OCI-LY7 (cell line): ENCODE measurements around the gene RELCH. TPM values are rescaled to one million over a fixed set of nuclear protein-coding genes. Genes with fewer than 3 reads are reported as not detected.

ENCODE experiments used
- BruUV-seq: library from RNA; stranded (reverse); fragments of 400-500 nt; replicated peaks from 2 replicates; lab custom pipeline; 2021; lab: Mats Ljungman, UMichigan
- CTCF ChIA-PET: fragments of 300-600 bp; sonication (Branson Sonifier 250); formaldehyde crosslinking; loops from one replicate; lab custom pipeline; 2022; ENCODE audit warnings: antibody characterized with exemption; ENCODE audit not compliant: unreplicated experiment; lab: Charles Lee
- POLR2A ChIA-PET: fragments of 300-600 bp; sonication (Branson Sonifier 250); formaldehyde crosslinking; loops from one replicate; lab custom pipeline; 2022; ENCODE audit warnings: antibody characterized with exemption; lab: Charles Lee
- DNase-seq: peaks from one replicate; pipeline ENCODE4 v3.0.0-alpha.2; 2015; ENCODE audit warnings: low spot score
- H2AFZ ChIP-seq: fragments of 200-600 bp; sonication (generic), shearing (Covaris generic); 2 replicates; pipeline ENCODE4 v1.6.1; 2014; ENCODE audit warnings: mild to moderate bottlenecking, antibody characterized with exemption, low read length, moderate library complexity
- H3K27ac ChIP-seq: fragments of 200-600 bp; sonication (generic); 2 replicates; pipeline ENCODE4 v1.5.1; 2014; ENCODE audit warnings: mixed run types, low read depth, mild to moderate bottlenecking, moderate library complexity, low read length, inconsistent platforms; ENCODE audit not compliant: poor library complexity, severe bottlenecking
- H3K36me3 ChIP-seq: fragments of 200-600 bp; sonication (generic); 2 replicates; pipeline ENCODE4 v1.6.1; 2014; ENCODE audit warnings: mild to moderate bottlenecking, antibody characterized with exemption, low read length, moderate library complexity, mixed read lengths; ENCODE audit not compliant: insufficient read depth
- H3K4me1 ChIP-seq: fragments of 200-600 bp; sonication (generic); 2 replicates; pipeline ENCODE4 v1.5.1; 2014; ENCODE audit warnings: mild to moderate bottlenecking, low read length; ENCODE audit not compliant: insufficient read depth, poor library complexity, severe bottlenecking
- H3K4me2 ChIP-seq: fragments of 200-600 bp; sonication (generic); 2 replicates; pipeline ENCODE4 v1.6.1; 2014; ENCODE audit warnings: mild to moderate bottlenecking, low read length
- H3K4me3 ChIP-seq: fragments of 200-600 bp; sonication (generic); 2 replicates; pipeline ENCODE4 v1.5.1; 2014; ENCODE audit warnings: mild to moderate bottlenecking, low read depth, low read length; ENCODE audit not compliant: poor library complexity, severe bottlenecking
- H3K79me2 ChIP-seq: fragments of 200-600 bp; sonication (generic); 2 replicates; pipeline ENCODE4 v1.6.1; 2016; ENCODE audit warnings: low read depth, mild to moderate bottlenecking, low read length, moderate library complexity, mixed read lengths; ENCODE audit not compliant: insufficient read depth
- H3K9me2 ChIP-seq: fragments of 200-600 bp; sonication (generic); 2 replicates; pipeline ENCODE4 v1.6.1; 2016; ENCODE audit warnings: mild to moderate bottlenecking, low read length, mixed read lengths; ENCODE audit not compliant: insufficient read depth
- H3K9me3 ChIP-seq: fragments of 200-600 bp; sonication (generic); 2 replicates; pipeline ENCODE4 v1.6.1; 2014; ENCODE audit warnings: mild to moderate bottlenecking, mixed run types, low read length, mixed read lengths
- H4K20me1 ChIP-seq: fragments of 200-600 bp; sonication (generic); 2 replicates; pipeline ENCODE4 v1.6.1; 2014; ENCODE audit warnings: mild to moderate bottlenecking, antibody characterized with exemption, low read length, moderate library complexity, mixed read lengths; ENCODE audit not compliant: insufficient read depth
- EZH2phosphoT487 ChIP-seq: fragments of 200-600 bp; sonication (generic); IDR thresholded peaks from 2 replicates; pipeline ENCODE4 v1.6.1; 2018; ENCODE audit warnings: low read depth, borderline replicate concordance, mild to moderate bottlenecking, mixed run types, antibody characterized with exemption, low read length, moderate library complexity, mixed read lengths
- intact Hi-C: fragments of 100-400 bp; cut with micrococcal nuclease; formaldehyde crosslinking; loops from one replicate; pipeline ENCODE4 v1.10.0; 2022; ENCODE audit not compliant: unreplicated experiment
- total RNA-seq, 2 experiments: library from RNA; depleted of rRNA in 1 of 2; stranded (reverse); fragments of >200 nt in 1 of 2; shearing (Covaris generic) in 1 of 2; gene quantifications; 2 replicates each; pipeline ENCODE4 v1.2.3, GENCODE V29; 2014 to 2022
- TF ChIP-seq, protein P1 (sequence below): fragments of 200-600 bp; sonication (generic); conservative IDR thresholded peaks from 2 replicates; pipeline ENCODE4 v1.5.1; 2014; ENCODE audit warnings: mild to moderate bottlenecking, antibody characterized with exemption, low read length, moderate library complexity, mixed read lengths

Gene RELCH
- total RNA-seq, 2 experiments from 2014 or later: 21.2 to 23.1 TPM

DNA sequence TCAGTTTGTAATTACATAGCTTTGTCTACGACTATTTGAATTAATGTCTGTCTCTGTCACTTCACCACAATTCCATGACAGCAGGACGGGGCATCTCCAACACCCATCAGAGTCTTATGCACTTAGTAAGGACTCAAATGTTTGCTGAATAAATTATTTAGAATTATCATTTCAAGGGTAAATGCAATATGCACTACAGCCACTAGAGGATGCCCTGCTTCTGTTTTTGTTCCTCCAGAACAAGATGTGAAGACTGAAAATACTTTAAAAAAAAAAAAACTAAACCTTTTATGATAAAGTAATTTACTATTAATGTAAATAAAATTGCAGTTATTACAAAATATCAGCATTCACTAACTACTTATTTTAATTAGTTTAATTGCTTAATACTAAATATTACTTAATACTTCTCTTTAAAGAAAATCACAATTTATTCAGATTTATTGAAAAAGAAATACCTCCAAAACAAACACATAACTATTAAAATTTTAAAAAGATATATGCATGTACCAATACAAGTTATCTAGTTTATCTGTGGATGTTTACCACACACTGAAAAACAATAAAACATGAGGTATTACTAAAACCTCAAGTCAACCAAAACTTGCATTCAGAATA is 3.4 kb upstream of the RELCH start:
- Histone ChIP-seq H4K20me1 (peaks cover 5% of the 10 kb centered on the region; the same call in 1 of the 2 replicates), H2AFZ (no peak overlapping the region), H3K4me3 (no peak overlapping the region), H3K4me2 (peak overlapping the region; percentile 71), H3K4me1 (peaks cover 61% of the 10 kb centered on the region), H3K79me2 (peaks cover 59% of the 10 kb centered on the region), H3K36me3 (no peaks in the 10 kb centered on the region), H3K9me2 (no peaks in the 10 kb centered on the region), H3K9me3 (no peaks in the 10 kb centered on the region), H3K27ac (no peak overlapping the region)
- ChIA-PET CTCF (no interaction called here), POLR2A (no interaction called here)
- no TSS peak for BruUV-seq
- DNase-seq: peak; percentile 51
- TF ChIP-seq, protein P1, sequence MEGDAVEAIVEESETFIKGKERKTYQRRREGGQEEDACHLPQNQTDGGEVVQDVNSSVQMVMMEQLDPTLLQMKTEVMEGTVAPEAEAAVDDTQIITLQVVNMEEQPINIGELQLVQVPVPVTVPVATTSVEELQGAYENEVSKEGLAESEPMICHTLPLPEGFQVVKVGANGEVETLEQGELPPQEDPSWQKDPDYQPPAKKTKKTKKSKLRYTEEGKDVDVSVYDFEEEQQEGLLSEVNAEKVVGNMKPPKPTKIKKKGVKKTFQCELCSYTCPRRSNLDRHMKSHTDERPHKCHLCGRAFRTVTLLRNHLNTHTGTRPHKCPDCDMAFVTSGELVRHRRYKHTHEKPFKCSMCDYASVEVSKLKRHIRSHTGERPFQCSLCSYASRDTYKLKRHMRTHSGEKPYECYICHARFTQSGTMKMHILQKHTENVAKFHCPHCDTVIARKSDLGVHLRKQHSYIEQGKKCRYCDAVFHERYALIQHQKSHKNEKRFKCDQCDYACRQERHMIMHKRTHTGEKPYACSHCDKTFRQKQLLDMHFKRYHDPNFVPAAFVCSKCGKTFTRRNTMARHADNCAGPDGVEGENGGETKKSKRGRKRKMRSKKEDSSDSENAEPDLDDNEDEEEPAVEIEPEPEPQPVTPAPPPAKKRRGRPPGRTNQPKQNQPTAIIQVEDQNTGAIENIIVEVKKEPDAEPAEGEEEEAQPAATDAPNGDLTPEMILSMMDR: peak; percentile 81
- no peak for TF ChIP-seq EZH2phosphoT487
- intact Hi-C loops: loop anchor here (1.0 kb wide), 1 partner anchor 66 kb away; no protein-coding TSS in a partner anchor

DNA sequence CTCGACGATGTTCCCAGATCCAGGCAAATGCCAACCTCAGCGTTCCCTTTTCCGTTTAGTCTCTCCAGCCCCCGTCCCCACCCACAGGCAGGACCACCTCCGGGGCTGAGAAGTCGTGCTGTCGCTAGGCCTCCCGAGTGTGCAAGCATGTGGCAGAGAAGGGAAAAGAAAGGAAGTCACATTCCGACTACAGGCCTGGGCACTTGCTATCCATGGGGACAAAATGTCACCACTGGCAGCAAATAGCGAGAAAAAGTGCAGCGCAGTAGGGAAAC is 619 bp upstream of the RELCH start:
- peak overlapping the region; percentile 23 for H3K27ac ChIP-seq
- peaks cover 34% of the 10 kb centered on the region for H3K4me1 ChIP-seq
- CTCF ChIA-PET: no interaction called here
- POLR2A ChIA-PET: interaction anchor here (0.9 to 1.5 kb wide), 3 partner anchors 12 to 63 kb away, joined by 3 to 5 read pairs (median 3); no protein-coding TSS in a partner anchor
- H3K79me2 ChIP-seq: peaks cover 67% of the 10 kb centered on the region
- no peak for TF ChIP-seq EZH2phosphoT487
- TF ChIP-seq, protein P1: no peak
- H2AFZ ChIP-seq: peak overlapping the region; percentile 65
- peak overlapping the region; percentile 71 for H3K4me2 ChIP-seq
- peak overlapping the region; percentile 99 for H3K4me3 ChIP-seq
- TSS peak; percentile 83 for BruUV-seq
- peaks cover 4% of the 10 kb centered on the region for H3K36me3 ChIP-seq
- H3K9me2 ChIP-seq: no peaks in the 10 kb centered on the region
- DNase-seq: no peak
- intact Hi-C loops: loop anchor here (5.0 kb wide), 1 partner anchor 336 kb away; the partner anchor contains the start of gene ZCCHC2
- no peaks in the 10 kb centered on the region for H3K9me3 ChIP-seq
- H4K20me1 ChIP-seq: peaks cover 5% of the 10 kb centered on the region; the same call in 1 of the 2 replicates
